ENCODE measurements around the gene TSR3. TPM values are rescaled to one million over a fixed set of nuclear protein-coding genes. Genes with fewer than 3 reads are reported as not detected.

The TSR3 gene
- total RNA-seq, 1 donor from 2014 or later = 143 TPM

GRCh38 chr16:1341495-1342420 is 9.9 kb downstream of the TSR3 start:
- no peak for TF ChIP-seq CTCF (IDR thresholded peaks at IDR 0.05)
- no peak overlapping the region for H3K27ac ChIP-seq
- H3K4me3 ChIP-seq = no peak overlapping the region
- H3K9me3 ChIP-seq = no peaks in the 10 kb centered on the region
- H3K27me3 ChIP-seq = no peaks in the 10 kb centered on the region
- peaks cover 0 to 8% of the 10 kb centered on the region in 2 donors for H3K4me1 ChIP-seq
- intact Hi-C loops (cut with DNase I) = no loop called here
- DNase-seq (ENCODE audit: low spot score in 2 of 2) = no peak
- no peaks in the 10 kb centered on the region for H3K36me3 ChIP-seq

- TF ChIP-seq CTCF (IDR thresholded peaks at IDR 0.05) = no peak
- intact Hi-C loops (cut with DNase I) = no loop called here
- no peak overlapping the region for H3K27ac ChIP-seq
- H3K36me3 ChIP-seq = no peaks in the 10 kb centered on the region
- no peaks in the 10 kb centered on the region for H3K9me3 ChIP-seq
- H3K27me3 ChIP-seq = no peaks in the 10 kb centered on the region
- DNase-seq (ENCODE audit: low spot score in 2 of 2) = no peak
- no peak overlapping the region for H3K4me3 ChIP-seq
- peaks cover 0 to 8% of the 10 kb centered on the region in 2 donors for H3K4me1 ChIP-seq
These were observed 10.8 kb downstream of the TSR3 start for GRCh38 chr16:1340730-1341494.

GRCh38 chr16:1338855-1339675 is 12.6 kb downstream of the TSR3 start:
- intact Hi-C loops (cut with DNase I) = no loop called here
- Histone ChIP-seq H3K4me1 (peaks cover 0 to 10% of the 10 kb centered on the region in 2 donors), H3K27ac (no peak overlapping the region), H3K36me3 (no peaks in the 10 kb centered on the region), H3K4me3 (no peak overlapping the region), H3K9me3 (no peaks in the 10 kb centered on the region), H3K27me3 (peaks cover 11% of the 10 kb centered on the region)
- no peak for DNase-seq (ENCODE audit: low spot score in 2 of 2)
- TF ChIP-seq CTCF (IDR thresholded peaks at IDR 0.05) = no peak

GRCh38 chr16:1338119-1338730 is 13.5 kb downstream of the TSR3 start:
- Histone ChIP-seq H3K36me3 (no peaks in the 10 kb centered on the region), H3K27me3 (peaks cover 19% of the 10 kb centered on the region), H3K27ac (no peak overlapping the region), H3K4me1 (peaks cover 3 to 14% of the 10 kb centered on the region in 2 donors), H3K4me3 (no peak overlapping the region), H3K9me3 (no peaks in the 10 kb centered on the region)
- intact Hi-C loops (cut with DNase I) = no loop called here
- DNase-seq (ENCODE audit: low spot score in 2 of 2) = no peak
- TF ChIP-seq CTCF (IDR thresholded peaks at IDR 0.05) = no peak

GRCh38 chr16:1337486-1337885 is 14.2 kb downstream of the TSR3 start:
- H3K4me1 ChIP-seq = peaks cover 3 to 10% of the 10 kb centered on the region in 2 donors
- H3K27ac ChIP-seq = no peak overlapping the region
- no peak for TF ChIP-seq CTCF (IDR thresholded peaks at IDR 0.05)
- DNase-seq (ENCODE audit: low spot score in 2 of 2) = no peak
- peaks cover 21% of the 10 kb centered on the region for H3K27me3 ChIP-seq
- intact Hi-C loops (cut with DNase I) = no loop called here
- no peak overlapping the region for H3K4me3 ChIP-seq
- no peaks in the 10 kb centered on the region for H3K9me3 ChIP-seq
- H3K36me3 ChIP-seq = no peaks in the 10 kb centered on the region

Measured in ascending aorta (tissue), 2 donors.